HFF-Myc (cell line): Measurements from ENCODE around the gene TTLL10.

Experiments used
- DNase-seq: peaks from one replicate; pipeline ENCODE4 v3.0.0-alpha.2; 2011; ENCODE audit warnings: low read depth; ENCODE audit errors: extremely low read depth
- H3K4me3 ChIP-seq: replicated peaks from 2 replicates; pipeline ENCODE4 v1.5.1; 2011; ENCODE audit warnings: low read depth, mild to moderate bottlenecking, control low read depth, low read length
- TF ChIP-seq, protein P1 (sequence below): IDR thresholded peaks from 2 replicates; pipeline ENCODE4 v1.5.1; 2012; ENCODE audit warnings: mild to moderate bottlenecking, low read depth, low read length, control low read depth; ENCODE audit errors: missing control alignments

The TTLL10 gene

DNA sequence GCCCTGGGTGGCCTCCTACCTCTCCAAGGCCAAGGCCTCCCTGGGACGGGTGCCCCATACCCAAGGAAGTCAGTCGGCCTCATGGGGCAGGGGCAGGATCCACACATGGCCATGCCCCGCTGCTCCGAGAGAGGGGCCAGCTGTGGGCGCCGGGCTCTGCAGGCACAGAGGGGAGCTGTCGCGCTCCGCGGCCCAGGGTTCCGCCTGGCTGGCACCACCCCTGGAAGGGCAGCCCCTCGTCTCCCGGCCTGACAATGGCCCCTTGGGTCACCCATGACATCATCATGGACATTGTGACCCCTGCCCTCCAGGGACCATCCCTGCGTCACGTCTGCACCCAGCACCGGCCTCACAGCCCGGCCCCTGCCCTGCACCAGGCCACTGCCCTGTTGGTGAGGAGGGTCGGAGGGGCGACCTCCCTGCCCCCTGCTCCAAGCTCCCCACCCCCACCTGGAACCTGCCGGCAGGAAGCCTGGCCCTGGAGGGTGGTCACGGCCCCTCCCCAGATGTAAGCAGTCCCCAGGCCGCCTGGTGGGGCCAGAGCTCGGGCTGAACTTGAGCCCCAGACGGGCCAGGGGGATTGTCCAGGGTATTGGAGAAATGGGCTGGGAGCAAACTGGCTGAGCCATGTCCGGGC is 5.8 kb downstream of the TTLL10 start:
- TF ChIP-seq, protein P1, sequence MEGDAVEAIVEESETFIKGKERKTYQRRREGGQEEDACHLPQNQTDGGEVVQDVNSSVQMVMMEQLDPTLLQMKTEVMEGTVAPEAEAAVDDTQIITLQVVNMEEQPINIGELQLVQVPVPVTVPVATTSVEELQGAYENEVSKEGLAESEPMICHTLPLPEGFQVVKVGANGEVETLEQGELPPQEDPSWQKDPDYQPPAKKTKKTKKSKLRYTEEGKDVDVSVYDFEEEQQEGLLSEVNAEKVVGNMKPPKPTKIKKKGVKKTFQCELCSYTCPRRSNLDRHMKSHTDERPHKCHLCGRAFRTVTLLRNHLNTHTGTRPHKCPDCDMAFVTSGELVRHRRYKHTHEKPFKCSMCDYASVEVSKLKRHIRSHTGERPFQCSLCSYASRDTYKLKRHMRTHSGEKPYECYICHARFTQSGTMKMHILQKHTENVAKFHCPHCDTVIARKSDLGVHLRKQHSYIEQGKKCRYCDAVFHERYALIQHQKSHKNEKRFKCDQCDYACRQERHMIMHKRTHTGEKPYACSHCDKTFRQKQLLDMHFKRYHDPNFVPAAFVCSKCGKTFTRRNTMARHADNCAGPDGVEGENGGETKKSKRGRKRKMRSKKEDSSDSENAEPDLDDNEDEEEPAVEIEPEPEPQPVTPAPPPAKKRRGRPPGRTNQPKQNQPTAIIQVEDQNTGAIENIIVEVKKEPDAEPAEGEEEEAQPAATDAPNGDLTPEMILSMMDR = no peak
- no peak overlapping the region for H3K4me3 ChIP-seq
- DNase-seq = no peak

DNA sequence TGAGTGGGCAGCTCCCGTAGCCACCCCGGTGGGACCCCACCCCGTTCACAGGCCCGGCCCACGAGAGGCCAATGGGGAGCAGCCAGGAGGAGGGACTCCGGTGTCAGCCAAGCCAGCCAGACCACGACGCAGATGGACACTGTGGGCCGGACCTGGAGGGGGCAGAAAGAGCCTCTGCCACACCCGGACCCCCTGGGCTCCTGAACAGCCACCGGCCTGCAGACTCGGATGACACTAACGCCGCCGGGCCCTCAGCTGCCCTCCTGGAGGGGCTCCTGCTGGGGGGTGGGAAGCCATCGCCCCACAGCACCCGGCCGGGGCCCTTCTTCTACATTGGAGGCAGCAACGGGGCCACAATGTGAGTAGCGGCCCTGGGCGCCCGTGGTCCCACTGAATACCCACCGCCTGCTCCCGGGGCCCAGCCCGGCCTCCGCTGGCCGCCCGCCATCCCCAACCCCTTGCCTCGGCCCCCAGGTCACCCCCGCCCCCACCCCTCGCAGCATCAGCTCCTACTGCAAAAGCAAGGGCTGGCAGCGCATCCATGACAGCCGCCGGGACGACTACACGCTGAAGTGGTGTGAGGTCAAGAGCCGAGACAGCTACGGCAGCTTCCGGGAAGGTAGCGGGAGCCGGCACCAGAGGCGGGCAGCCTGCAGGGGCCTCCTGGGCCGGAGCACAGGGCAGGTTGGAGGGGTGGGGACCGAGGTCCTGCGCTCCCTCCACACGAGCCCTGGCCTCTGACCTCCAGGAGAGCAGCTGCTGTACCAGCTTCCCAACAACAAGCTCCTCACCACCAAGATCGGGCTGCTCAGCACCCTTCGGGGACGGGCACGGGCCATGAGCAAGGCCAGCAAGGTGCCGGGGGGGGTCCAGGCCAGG is 6.5 kb downstream of the TTLL10 start:
- TF ChIP-seq, protein P1 = no peak
- DNase-seq = no peak

DNA sequence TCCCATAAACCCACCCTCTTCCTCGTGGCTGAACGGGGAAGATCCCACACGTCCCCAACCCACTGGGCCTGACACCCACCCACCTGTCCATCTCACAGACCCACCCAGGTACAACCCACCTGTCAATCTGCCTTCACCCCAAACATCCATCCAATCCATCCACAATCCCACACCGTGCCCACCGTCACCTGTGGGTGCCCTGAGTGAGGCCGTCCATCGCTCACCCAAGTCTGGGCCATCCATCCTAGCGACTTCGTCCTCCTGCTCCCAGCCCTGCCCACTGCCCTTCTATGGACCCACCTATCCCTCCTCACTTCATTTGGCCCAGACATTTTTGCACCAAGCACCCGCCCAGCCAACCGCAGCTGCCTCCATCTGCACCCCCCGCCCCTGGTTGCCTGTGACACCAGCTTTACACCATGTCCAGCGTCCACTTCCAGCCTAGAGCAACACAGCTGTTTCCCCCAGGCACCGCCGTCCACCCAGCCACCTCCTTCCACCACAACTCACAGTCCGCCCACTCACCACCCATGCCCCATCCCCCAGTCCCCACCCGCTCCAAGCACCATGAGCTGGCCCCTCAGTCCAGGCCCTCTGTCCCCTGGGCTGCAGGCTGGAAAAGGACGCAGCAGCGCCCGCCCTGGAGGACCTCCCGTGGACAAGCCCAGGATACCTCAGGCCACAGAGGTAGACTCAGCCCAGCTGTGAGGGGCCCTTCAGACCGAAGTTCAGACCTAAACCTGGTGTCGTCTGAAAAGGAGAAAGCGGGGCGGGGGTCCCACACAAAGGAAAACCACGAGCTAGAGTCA is 7.7 kb downstream of the TTLL10 start:
- no peak overlapping the region for H3K4me3 ChIP-seq
- TF ChIP-seq, protein P1 = no peak
- no peak for DNase-seq

More for the DNA sequence above, 6.5 kb downstream of the TTLL10 start:
- no peak overlapping the region for H3K4me3 ChIP-seq

DNA sequence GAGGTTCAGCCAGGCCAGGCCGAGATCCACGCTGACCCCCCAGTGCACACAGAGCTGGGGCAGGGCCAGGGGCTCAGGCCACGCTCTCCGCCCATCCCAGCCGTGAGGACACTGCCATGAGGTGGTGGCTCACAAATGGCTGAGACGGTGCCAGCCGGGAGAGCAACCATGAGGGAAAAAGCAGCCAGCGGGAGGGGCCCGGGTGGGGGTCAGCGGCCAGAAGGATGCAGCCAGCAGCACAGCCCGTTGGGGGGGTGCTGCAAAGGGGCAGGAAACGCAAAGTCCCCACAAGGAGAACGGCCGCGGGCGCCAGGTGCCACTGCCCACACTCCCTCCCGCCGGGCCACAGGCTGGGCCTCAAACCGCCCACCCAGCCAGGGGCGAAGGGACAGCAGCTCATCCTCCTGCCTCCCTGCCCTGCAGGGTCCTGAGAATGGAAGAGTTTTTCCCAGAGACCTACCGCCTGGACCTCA is 8.3 kb downstream of the TTLL10 start:
- no peak overlapping the region for H3K4me3 ChIP-seq
- no peak for DNase-seq
- TF ChIP-seq, protein P1 = no peak

DNA sequence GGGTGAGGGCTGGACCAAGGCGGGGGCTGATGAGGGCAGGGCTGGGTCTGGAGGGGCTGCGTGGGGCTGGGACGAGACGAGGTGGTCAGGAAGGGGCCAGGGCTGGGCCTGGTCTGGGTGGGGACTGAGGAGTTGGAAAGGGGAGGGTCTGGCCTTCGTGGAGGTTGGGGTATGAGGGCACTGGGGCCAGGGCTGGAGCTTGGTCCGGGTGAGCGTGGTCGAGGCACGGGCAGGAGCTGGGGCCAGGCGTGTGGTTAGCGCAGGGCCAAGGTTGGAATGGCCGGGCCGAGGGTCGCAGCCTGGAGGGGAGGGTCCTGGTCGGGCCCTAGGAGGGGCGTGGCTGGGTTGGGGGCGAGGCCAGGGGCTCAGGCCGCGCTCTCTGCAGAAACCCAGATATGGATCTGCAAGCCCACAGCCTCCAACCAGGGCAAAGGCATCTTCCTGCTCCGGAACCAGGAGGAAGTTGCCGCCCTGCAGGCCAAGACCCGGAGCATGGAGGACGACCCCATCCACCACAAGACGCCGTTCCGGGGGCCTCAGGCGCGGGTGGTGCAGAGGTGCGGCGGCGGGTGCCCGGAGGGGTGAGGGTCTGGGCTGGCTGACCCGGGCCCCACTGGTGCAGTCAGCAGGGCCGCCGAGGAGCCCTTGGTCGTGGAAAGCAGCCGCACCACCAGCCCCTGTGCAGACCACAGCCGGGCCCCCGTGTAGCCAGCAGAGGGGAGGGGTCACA is 9.0 kb downstream of the TTLL10 start:
- no peak overlapping the region for H3K4me3 ChIP-seq
- TF ChIP-seq, protein P1 = no peak
- DNase-seq = no peak

DNA sequence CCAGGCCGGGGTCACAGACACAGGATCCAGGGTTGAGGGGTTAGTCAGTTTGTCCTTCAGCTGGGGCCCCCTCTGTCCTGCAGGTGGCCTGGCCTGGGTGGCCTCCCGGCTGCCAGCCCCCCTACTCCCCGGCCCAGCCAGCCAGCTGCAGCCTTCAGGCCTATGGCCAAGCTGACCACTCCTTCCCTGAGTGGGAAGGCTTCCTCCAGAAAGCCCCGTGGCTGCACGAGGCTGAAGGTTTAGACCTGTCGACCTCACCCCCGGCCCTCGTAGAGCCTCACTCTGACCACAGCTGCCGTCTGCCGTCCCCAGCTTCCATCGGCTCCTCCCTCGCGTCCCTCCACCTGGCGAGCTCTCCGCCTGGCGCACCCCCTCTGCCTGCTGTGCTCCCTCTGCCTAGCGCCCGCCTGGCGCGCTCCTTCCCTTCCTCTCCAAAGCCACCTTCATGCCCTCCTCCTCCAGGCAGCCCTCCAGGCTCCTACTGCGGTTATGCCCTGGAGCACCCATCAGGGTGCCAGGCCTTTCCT is 9.6 kb downstream of the TTLL10 start:
- H3K4me3 ChIP-seq = no peak overlapping the region
- TF ChIP-seq, protein P1 = no peak
- no peak for DNase-seq
